HCT116 (cell line): ENCODE results near the gene PRUNE1.

Experiments used
- CEBPB ChIP-seq: IDR thresholded peaks from 2 replicates; pipeline ENCODE4 v1.6.1; 2012; ENCODE audit warnings: low read depth
- EGR1 ChIP-seq: IDR thresholded peaks from 2 replicates; pipeline ENCODE4 v1.6.1; 2012; ENCODE audit warnings: low read depth
- EZH2 ChIP-seq: fragments of 200-600 bp; sonication (generic); IDR thresholded peaks from 2 replicates; pipeline ENCODE4 v1.6.1; 2017; ENCODE audit warnings: antibody characterized with exemption, mixed run types
- EZH2phosphoT487 ChIP-seq: fragments of 200-600 bp; IDR thresholded peaks from 2 replicates; pipeline ENCODE4 v1.6.1; 2018; ENCODE audit warnings: antibody characterized with exemption, borderline replicate concordance
- POLR2A ChIP-seq: IDR thresholded peaks from 2 replicates; pipeline ENCODE4 v1.7.0; 2011; ENCODE audit warnings: borderline replicate concordance; ENCODE audit not compliant: insufficient read depth, insufficient read length; ENCODE audit errors: extremely low read depth
- POLR2AphosphoS5 ChIP-seq: IDR thresholded peaks from 2 replicates; pipeline ENCODE4 v1.6.1; 2011; ENCODE audit warnings: mild to moderate bottlenecking, low read depth, low read length, moderate library complexity
- SIN3A ChIP-seq: IDR thresholded peaks from 2 replicates; pipeline ENCODE4 v1.6.1; 2012; ENCODE audit warnings: low read depth
- SP1 ChIP-seq: IDR thresholded peaks from 2 replicates; pipeline ENCODE4 v1.6.1; 2012; ENCODE audit warnings: low read depth
- SRF ChIP-seq: IDR thresholded peaks from 2 replicates; pipeline ENCODE4 v1.6.1; 2012; ENCODE audit warnings: low read depth
- ZNF274 ChIP-seq: fragments of 200-500 bp; sonication (Bioruptor generic); IDR thresholded peaks from 2 replicates; pipeline ENCODE4 v1.6.1; 2014; ENCODE audit warnings: mild to moderate bottlenecking, low read depth, low read length, inconsistent platforms
- TF ChIP-seq, protein P1 (sequence below), 3 experiments: fragments of 200-600 bp in 1 of 3; sonication (generic) in 1 of 3; IDR thresholded peaks in 2 of 3; conservative IDR thresholded peaks in 1 of 3; 2 replicates each; pipeline ENCODE4 v1.5.1; 2012 to 2017; ENCODE audit warnings: low read depth in 2 of 3, low read length in 2 of 3, antibody characterized with exemption in 1 of 3, borderline replicate concordance in 1 of 3, control low read depth in 1 of 3, mild to moderate bottlenecking in 1 of 3, mixed read lengths in 1 of 3, mixed run types in 1 of 3, moderate library complexity in 1 of 3; ENCODE audit not compliant: insufficient read depth in 1 of 3
- TF ChIP-seq, protein P2 (sequence below): IDR thresholded peaks from 2 replicates; pipeline ENCODE4 v1.6.1; 2011; ENCODE audit warnings: mild to moderate bottlenecking, low read length, moderate library complexity; ENCODE audit not compliant: insufficient replicate concordance; ENCODE audit errors: extremely low read depth
- TF ChIP-seq, protein P3 (sequence below): IDR thresholded peaks from 2 replicates; pipeline ENCODE4 v1.6.1; 2012

DNA sequence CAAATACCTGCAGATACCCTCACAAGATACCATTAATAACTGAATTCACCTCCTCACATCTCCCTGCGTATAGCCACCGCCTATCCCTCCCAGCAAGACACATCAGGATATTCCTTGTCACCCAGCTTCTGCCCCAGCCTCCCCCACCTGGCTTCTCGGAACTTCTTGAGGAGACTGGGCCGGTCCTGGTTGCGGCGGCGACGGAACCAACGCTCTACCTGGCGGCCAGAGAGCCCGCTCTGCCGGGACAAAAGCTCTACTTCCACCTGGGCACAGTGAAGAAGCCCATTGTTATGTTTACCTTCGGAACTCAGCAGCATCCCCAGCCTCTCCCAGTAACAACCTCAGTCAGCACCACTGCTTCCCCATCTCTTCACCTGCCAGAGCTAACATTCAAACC, 40.3 kb upstream of the PRUNE1 start:
- TF ChIP-seq, protein P1, sequence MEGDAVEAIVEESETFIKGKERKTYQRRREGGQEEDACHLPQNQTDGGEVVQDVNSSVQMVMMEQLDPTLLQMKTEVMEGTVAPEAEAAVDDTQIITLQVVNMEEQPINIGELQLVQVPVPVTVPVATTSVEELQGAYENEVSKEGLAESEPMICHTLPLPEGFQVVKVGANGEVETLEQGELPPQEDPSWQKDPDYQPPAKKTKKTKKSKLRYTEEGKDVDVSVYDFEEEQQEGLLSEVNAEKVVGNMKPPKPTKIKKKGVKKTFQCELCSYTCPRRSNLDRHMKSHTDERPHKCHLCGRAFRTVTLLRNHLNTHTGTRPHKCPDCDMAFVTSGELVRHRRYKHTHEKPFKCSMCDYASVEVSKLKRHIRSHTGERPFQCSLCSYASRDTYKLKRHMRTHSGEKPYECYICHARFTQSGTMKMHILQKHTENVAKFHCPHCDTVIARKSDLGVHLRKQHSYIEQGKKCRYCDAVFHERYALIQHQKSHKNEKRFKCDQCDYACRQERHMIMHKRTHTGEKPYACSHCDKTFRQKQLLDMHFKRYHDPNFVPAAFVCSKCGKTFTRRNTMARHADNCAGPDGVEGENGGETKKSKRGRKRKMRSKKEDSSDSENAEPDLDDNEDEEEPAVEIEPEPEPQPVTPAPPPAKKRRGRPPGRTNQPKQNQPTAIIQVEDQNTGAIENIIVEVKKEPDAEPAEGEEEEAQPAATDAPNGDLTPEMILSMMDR (IDR thresholded peaks at IDR 0.05 in 2 of 3, conservative IDR thresholded peaks at IDR 0.05 in 1 of 3; ENCODE audit: borderline replicate concordance in 1 of 3, insufficient read depth in 1 of 3, low read depth in 2 of 3, low read length in 2 of 3) = no peak
- TF ChIP-seq SP1 = no peak
- TF ChIP-seq CEBPB = no peak
- TF ChIP-seq, protein P2, sequence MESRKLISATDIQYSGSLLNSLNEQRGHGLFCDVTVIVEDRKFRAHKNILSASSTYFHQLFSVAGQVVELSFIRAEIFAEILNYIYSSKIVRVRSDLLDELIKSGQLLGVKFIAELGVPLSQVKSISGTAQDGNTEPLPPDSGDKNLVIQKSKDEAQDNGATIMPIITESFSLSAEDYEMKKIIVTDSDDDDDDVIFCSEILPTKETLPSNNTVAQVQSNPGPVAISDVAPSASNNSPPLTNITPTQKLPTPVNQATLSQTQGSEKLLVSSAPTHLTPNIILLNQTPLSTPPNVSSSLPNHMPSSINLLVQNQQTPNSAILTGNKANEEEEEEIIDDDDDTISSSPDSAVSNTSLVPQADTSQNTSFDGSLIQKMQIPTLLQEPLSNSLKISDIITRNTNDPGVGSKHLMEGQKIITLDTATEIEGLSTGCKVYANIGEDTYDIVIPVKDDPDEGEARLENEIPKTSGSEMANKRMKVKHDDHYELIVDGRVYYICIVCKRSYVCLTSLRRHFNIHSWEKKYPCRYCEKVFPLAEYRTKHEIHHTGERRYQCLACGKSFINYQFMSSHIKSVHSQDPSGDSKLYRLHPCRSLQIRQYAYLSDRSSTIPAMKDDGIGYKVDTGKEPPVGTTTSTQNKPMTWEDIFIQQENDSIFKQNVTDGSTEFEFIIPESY = no peak
- no peak for TF ChIP-seq EZH2
- TF ChIP-seq POLR2A = no peak
- no peak for TF ChIP-seq EZH2phosphoT487
- no peak for TF ChIP-seq ZNF274
- no peak for TF ChIP-seq POLR2AphosphoS5
- TF ChIP-seq, protein P3, sequence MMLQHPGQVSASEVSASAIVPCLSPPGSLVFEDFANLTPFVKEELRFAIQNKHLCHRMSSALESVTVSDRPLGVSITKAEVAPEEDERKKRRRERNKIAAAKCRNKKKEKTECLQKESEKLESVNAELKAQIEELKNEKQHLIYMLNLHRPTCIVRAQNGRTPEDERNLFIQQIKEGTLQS = no peak
- no peak for TF ChIP-seq SRF
- TF ChIP-seq SIN3A = no peak
- no peak for TF ChIP-seq EGR1
